DMS 273 (cell line): ENCODE results near the gene TNNT3.
A peak's percentile ranks its signal among the peaks of the same experiment; 100 is the strongest.
"Not testable (repeated sequence)": the region's sequence is repeated elsewhere in the genome, so short reads cannot be mapped to it uniquely, and the experiment has no call there.

Experiments
- DNase-seq: peaks from one replicate; lab custom pipeline; 2025; ENCODE audit not compliant: unreplicated experiment; lab: John Stamatoyannopoulos, UW

Gene TNNT3

DNA sequence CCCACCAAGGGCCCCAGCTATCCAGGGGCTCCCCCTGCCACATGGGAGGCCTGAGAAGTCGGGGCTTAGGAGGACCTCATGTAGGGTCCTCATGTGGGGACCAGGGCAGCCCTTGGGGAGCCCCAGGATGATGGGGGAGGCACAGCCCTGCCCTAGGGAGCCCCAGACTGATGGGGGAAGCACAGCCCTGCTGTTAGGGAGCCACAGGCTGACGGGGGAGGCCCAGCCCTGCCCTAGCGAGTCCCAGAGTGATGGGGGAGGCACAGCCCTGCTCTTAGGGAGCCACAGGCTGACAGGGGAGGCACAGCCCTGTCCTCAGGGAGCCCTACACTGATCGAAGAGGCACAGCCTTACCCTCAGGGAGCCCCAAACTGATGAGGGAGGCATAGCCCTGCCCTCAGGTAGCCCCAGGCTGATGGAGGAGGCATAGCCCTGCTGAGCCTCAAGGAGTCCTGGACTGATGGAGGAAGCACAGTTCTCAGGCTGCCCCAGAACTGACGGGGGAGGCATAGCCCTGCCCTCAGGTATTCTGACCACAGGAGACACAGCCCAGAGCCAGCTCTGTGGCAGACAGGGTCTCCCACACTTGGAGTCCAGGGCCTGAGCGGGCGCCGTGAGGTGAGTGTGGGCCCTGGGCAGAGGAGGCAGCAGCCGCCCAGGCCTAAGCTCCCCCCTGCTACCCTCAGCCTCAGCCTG, 38.6 kb upstream of the TNNT3 start:
- DNase-seq: no peak

GRCh38 chr11:1881442-1882264, 37.9 kb upstream of the TNNT3 start:
- DNase-seq: no peak

DNA sequence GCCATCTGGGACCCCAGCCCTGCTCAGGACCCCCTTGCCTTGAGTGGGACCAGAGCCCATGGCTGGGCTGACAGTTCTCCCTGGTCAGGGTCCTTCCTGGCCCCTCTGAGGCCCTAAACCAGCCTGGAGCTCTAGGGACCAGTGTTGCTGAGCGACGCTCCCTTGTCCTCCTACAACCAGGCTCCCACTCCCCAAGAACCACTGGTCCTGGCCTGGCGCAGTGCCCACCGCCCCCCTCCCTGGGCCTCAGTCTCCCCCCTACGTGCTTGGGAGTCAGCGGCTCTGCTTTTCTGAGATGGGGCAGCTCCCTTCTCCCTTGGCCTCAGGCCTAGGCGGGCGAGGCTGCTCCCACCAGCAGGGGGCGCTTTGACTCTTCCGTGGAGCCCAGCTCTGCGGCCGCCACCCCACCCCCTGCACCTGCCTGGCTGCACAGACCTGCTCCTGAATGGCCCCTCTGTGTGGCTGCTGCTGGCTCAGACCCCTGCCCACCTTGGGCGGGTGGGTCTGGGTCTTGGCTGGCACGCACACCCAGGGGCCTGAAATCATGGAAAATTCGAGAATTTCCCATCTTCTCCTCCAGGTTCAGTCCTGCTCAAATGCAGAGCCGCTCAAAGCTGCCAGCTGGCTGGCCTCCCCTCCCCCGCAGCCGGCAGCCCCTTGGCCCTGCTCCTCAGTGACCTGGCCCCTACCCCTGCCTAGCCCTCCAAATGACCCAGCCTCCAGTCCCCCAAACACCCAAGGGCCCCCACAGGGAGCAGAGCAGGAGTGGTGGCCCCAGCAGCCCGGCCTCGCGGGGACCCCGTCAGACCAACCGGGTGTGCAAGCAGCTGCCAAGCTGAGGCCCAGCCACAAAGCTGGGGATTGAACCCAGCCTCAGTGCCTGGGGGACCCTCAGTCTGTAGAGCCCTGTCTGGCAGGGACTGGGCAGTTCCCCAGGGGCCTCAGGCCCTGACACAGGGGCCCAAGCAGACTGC, 37.0 kb upstream of the TNNT3 start:
- DNase-seq: peak; percentile 81

- no peak for DNase-seq
These were observed 35.9 kb upstream of the TNNT3 start for GRCh38 chr11:1883346-1884302.

GRCh38 chr11:1884303-1884700, 35.2 kb upstream of the TNNT3 start:
- no peak for DNase-seq

GRCh38 chr11:1886551-1886950, 33.0 kb upstream of the TNNT3 start:
- DNase-seq: not testable (repeated sequence)

GRCh38 chr11:1887451-1888346, 31.8 kb upstream of the TNNT3 start:
- no peak for DNase-seq

- no peak for DNase-seq
These were observed 31.2 kb upstream of the TNNT3 start for GRCh38 chr11:1888347-1888753.

DNA sequence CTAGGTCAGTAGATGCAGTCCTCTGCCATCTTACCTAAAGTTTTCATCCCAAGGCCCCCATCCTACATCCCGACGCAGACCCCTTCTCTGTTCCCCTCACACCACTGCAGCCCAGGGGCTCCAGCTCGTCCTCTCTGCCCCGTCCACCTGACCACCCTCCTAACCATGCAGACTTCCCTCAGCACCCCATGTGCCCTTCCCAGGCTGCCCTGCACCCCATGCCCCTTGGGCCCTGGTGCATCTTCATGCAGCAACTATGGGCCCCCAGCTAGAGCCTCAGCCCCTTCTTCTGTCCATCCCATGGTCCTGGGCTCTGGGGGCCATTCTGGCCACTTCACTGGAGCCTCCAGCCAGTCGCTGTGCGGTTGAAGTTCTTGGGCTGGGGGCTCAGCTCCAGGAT, 30.7 kb upstream of the TNNT3 start:
- no peak for DNase-seq

- DNase-seq: no peak
These were observed 30.1 kb upstream of the TNNT3 start for GRCh38 chr11:1889224-1889930.

- no peak for DNase-seq
These were observed 29.3 kb upstream of the TNNT3 start for GRCh38 chr11:1889941-1890855.

GRCh38 chr11:1890856-1891830, 28.4 kb upstream of the TNNT3 start:
- DNase-seq: no peak

DNA sequence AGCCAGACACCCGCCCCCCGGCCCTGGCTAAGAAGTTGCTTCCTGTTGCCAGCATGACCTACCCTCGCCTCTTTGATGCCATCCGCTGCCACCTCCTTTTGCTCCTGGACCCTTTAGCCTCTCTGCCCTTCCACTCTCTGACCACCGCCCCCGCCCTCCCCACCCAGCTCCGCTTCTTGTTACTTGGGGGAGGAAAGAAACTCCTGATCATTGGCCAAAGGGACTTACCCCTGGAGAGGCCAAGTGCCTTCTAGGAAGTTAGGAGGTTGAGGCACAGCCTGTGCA, 27.7 kb upstream of the TNNT3 start, which contains the start of gene PRR33:
Gene PRR33 (minus strand): TSS at position 65 of the 285 bp plus-strand sequence. CDS start 1,311 bp downstream, outside the sequence.
- no peak for DNase-seq

GRCh38 chr11:1892116-1892515, 27.4 kb upstream of the TNNT3 start:
- no peak for DNase-seq

DNA sequence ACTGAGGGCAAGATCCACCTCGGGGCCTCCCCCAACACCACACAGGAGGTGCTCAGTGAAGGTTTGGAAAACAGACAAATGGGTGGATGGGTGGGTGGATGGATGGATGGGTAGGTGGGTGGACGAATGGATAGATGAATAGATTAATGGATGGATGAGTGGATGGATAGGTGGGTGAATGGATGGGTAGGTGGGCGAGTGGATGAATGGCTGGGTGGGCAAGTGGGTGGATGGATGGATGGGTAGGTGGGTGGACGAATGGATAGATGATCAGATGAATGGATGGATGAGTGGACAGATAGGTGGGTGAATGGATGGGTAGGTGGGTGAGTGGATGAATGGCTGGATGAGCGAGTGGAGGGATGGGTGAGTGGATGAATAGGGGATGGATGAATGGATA, 26.9 kb upstream of the TNNT3 start:
- DNase-seq: no peak

DNA sequence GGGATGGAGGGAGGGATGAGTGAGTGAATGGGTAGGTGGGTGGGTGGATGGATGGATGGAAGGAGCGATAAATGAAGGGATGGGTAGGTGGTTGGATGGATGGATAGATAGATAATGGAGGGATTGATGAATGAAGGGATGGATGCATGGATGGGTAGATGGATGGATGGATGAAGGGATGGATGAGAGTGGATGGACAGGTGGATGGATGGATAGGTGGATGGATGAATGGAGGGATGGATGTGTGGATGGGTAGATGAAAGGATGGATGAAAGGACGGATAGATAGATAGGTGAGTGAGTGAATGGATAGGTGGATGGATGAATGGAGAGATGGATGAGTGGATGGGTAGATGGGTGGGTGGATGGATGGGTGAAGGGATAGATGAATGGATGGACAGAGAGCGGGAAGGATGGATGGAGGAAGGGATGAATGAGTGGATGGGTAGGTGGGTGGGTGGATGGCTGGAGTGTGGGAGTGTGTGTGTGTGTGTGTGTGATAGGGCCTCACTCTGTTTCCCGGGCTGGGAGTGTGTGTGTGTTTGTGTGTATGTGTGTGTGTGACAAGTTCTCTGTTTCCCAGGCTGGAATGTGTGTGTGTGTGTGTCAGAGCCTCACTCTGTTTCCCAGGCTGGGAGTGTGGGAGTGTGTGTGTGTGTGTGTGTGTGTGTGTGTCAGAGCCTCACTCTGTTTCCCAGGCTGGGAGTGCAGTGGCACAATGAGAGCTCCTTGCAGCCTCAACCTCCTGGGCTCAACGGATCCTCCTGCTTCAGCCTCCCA, 25.7 kb upstream of the TNNT3 start:
- no peak for DNase-seq
